IPS-18c (cell line): Measurements from ENCODE around the gene NLRP7.
"Not testable (repeated sequence)": the region's sequence is repeated elsewhere in the genome, so short reads cannot be mapped to it uniquely, and the experiment has no call there.

Source experiments
- H3K4me3 ChIP-seq: 2 replicates; pipeline ENCODE4 v1.7.0; 2013; ENCODE audit warnings: low read depth, mild to moderate bottlenecking, low read length, moderate library complexity; ENCODE audit not compliant: insufficient read depth
- H3K9me3 ChIP-seq: one replicate; pipeline ENCODE4 v1.6.1; 2013; ENCODE audit warnings: mild to moderate bottlenecking, low read length, moderate library complexity; ENCODE audit not compliant: control insufficient read depth, insufficient read depth

Gene NLRP7

GRCh38 chr19:54894106-54894505 lies 53.2 kb downstream of the NLRP7 start:
- not testable (repeated sequence) for H3K4me3 ChIP-seq, H3K9me3 ChIP-seq

DNA sequence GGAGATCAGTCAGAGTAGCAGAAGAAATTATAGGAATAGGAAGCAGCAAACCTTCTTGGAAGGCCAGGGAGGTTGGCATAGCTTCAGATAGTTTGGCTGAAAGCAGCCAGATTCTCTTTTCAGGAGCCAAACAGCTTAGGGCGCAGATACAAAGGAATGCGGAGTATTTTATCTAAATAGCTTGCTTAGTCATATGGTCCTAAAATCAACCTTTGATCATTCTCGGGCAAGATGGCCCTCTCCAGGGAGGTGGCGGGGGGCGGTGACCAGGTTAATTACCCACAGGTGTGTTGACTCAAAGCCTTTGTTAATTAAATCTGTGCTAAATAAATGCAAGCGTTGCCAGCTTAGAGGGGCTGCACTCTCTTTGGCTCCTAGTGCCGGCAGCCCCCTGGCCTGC lies 53.9 kb downstream of the NLRP7 start:
- Histone ChIP-seq H3K4me3 (no peak overlapping the region), H3K9me3 (no peaks in the 10 kb centered on the region)

- Histone ChIP-seq H3K4me3 (no peak overlapping the region), H3K9me3 (no peaks in the 10 kb centered on the region)
Observed at GRCh38 chr19:54889566-54889965, 57.8 kb downstream of the NLRP7 start.

DNA sequence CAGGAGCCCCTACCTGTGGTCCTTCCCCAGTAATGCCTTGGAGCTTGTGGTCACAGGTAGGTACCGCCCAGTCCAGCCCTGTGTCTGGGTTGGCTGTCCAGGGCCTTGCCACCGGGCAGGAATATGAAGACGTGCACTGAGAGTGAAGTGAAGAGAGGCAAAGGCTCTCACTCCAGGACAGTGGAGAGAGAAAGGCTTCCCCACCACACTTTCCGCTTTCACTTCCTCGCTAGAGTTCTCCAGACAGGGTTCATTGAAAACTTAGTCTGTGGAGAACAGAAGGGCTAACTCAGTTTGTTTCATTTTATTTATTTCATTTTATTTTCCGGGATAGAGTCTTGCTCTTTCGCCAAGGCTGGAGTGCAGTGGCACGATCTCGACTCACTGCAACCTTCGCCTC lies 59.1 kb downstream of the NLRP7 start:
- Histone ChIP-seq H3K9me3 (no peaks in the 10 kb centered on the region), H3K4me3 (no peak overlapping the region)

DNA sequence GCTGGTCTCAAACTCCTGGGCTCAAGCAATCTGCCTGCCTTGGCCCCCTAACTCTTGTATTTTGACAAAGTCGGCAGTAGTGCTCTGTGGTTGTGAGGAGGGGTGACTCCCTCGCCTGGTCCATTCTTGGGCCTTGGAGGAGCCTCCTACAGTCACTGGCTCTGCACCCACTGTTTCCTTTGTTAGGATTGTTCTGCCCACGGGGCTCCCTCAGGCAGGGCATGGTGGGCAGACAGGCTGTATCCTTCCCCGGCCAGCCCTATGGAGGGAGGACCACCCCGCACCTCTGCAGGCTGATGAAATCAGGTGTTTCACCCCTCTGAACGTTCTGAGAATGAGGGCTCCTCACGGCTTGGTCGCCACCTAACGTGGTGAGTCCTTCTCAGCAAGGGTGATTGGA lies 64.1 kb downstream of the NLRP7 start:
- no peak overlapping the region for H3K4me3 ChIP-seq
- no peaks in the 10 kb centered on the region for H3K9me3 ChIP-seq

DNA sequence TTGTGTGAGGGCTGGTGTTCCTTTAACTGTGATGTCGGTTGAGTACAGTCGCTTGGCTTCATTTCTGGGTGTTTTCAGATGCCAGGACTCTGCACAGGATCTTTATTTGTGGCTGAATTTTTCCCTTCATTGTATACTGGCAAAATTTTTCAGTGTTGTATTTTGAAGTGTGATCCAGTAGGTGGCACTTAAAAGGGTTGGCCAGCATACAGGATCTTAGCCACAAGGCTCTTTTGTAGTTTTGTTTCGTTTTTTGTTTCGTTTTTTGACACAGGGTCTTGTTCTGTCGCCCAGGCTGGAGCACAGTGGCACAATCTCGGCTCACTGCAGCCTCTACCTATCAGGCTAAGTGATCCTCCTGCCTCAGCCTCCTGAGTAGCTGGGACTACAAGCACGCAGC lies 64.6 kb downstream of the NLRP7 start:
- Histone ChIP-seq H3K9me3 (no peaks in the 10 kb centered on the region), H3K4me3 (no peak overlapping the region)

- H3K9me3 ChIP-seq = no peaks in the 10 kb centered on the region
- no peak overlapping the region for H3K4me3 ChIP-seq
Observed at GRCh38 chr19:54881884-54882283, 65.4 kb downstream of the NLRP7 start.

DNA sequence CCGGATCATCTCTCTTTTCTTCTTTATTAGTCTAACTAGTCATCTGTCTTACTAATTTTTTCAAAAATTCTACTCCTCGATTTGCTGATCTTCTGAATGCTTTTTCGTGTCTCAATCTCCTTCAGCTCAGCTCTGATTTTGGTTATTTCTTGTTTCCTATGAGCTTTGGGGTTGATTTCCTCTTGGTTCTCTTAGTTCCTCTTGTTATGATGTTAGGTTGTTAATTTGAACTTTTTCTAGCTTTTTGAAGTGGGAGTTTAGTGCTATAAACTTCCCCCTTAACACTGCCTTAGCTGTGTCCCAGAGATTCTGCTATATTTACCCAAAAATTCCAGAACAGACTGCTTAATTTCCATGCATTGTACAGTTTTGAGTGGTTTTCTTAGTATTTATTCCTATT lies 69.9 kb downstream of the NLRP7 start:
- no peaks in the 10 kb centered on the region for H3K9me3 ChIP-seq
- H3K4me3 ChIP-seq = no peak overlapping the region

DNA sequence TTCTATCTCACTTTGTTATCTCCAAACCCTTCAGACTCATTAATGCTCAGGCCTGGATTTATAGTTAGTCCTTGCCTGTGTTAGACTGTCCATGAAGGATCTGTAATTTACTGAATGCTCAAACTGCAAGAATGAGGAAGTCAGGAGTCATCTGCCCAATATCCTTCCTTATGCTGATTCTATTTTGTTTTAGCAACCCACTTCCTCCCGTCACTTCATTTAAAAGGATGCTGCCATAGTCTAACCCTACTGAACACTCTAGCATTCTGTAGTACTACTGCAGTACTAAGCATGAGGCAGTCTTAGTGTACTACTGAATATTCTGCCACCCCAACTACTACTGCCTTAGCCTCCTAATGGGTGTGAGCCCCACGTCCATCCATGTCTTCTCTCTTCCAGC lies 71.8 kb downstream of the NLRP7 start:
- Histone ChIP-seq H3K4me3 (no peak overlapping the region), H3K9me3 (no peaks in the 10 kb centered on the region)

GRCh38 chr19:54873990-54874389 lies 73.3 kb downstream of the NLRP7 start, which contains the start of gene FCAR:
Gene FCAR (plus strand): TSS chr19:54874235. CDS start chr19:54874290, 55 bp downstream.
- H3K9me3 ChIP-seq = no peaks in the 10 kb centered on the region
- H3K4me3 ChIP-seq = no peak within 1 kb of the TSS
